Ishikawa (cell line): Measurements from ENCODE around the gene SETBP1.

Experiments used
- CEBPB ChIP-seq: IDR thresholded peaks from 2 replicates; pipeline ENCODE4 v1.6.1; 2012
- CREB1 ChIP-seq: IDR thresholded peaks from 2 replicates; pipeline ENCODE4 v1.6.1; 2012; ENCODE audit warnings: low read depth
- EGR1 ChIP-seq: IDR thresholded peaks from 2 replicates; pipeline ENCODE4 v1.6.1; 2012
- EP300 ChIP-seq: IDR thresholded peaks from 2 replicates; pipeline ENCODE4 v1.6.1; 2012; ENCODE audit warnings: borderline replicate concordance
- FOXM1 ChIP-seq: IDR thresholded peaks from 2 replicates; pipeline ENCODE4 v1.6.1; 2012; ENCODE audit warnings: low read depth, borderline replicate concordance
- MAX ChIP-seq: IDR thresholded peaks from 2 replicates; pipeline ENCODE4 v1.6.1; 2012
- NFIC ChIP-seq: IDR thresholded peaks from 2 replicates; pipeline ENCODE4 v1.6.1; 2012
- RAD21 ChIP-seq: IDR thresholded peaks from 2 replicates; pipeline ENCODE4 v1.6.1; 2012; ENCODE audit warnings: low read depth
- REST ChIP-seq: IDR thresholded peaks from 2 replicates; pipeline ENCODE4 v1.6.1; 2012; ENCODE audit warnings: low read depth, mild to moderate bottlenecking
- TAF1 ChIP-seq: IDR thresholded peaks from 2 replicates; pipeline ENCODE4 v1.6.1; 2012; ENCODE audit warnings: low read depth, mild to moderate bottlenecking
- TCF12 ChIP-seq: IDR thresholded peaks from 2 replicates; pipeline ENCODE4 v1.6.1; 2012; ENCODE audit warnings: low read depth
- TEAD4 ChIP-seq: IDR thresholded peaks from 2 replicates; pipeline ENCODE4 v1.6.1; 2012
- USF1 ChIP-seq: IDR thresholded peaks from 2 replicates; pipeline ENCODE4 v1.6.1; 2012
- YY1 ChIP-seq: IDR thresholded peaks from 2 replicates; pipeline ENCODE4 v1.6.1; 2012; ENCODE audit warnings: low read depth
- ZBTB7A ChIP-seq: IDR thresholded peaks from 2 replicates; pipeline ENCODE4 v1.6.1; 2012; ENCODE audit warnings: low read depth

SETBP1 gene

GRCh38 chr18:44898498-44898897 lies 217.8 kb downstream of the SETBP1 start:
- TF ChIP-seq TCF12 (no peak), NFIC (no peak), YY1 (no peak), EP300 (no peak), CREB1 (no peak)

GRCh38 chr18:44899832-44900231 lies 219.1 kb downstream of the SETBP1 start:
- TF ChIP-seq TAF1 (no peak), RAD21 (peak; percentile 10; the same call in 1 of the 2 replicates)

GRCh38 chr18:44900627-44901026 lies 219.9 kb downstream of the SETBP1 start:
- TF ChIP-seq EGR1 (no peak), NFIC (no peak), USF1 (no peak)

- TF ChIP-seq TEAD4: no peak
- TF ChIP-seq RAD21: peak; percentile 49; the same call in 1 of the 2 replicates
Measured at GRCh38 chr18:44901283-44901682, 220.6 kb downstream of the SETBP1 start.

GRCh38 chr18:44903327-44903726 lies 222.6 kb downstream of the SETBP1 start:
- TF ChIP-seq EGR1: no peak

- TF ChIP-seq TCF12: no peak
- TF ChIP-seq RAD21: no peak
- TF ChIP-seq USF1: no peak
- no peak for TF ChIP-seq YY1
- TF ChIP-seq CEBPB: no peak
- no peak for TF ChIP-seq TEAD4
- no peak for TF ChIP-seq FOXM1
- TF ChIP-seq EP300: no peak
Measured at GRCh38 chr18:44904768-44905167, 224.1 kb downstream of the SETBP1 start.

GRCh38 chr18:44909191-44909719 lies 228.6 kb downstream of the SETBP1 start:
- TF ChIP-seq TAF1: no peak
- no peak for TF ChIP-seq YY1
- no peak for TF ChIP-seq EGR1
- no peak for TF ChIP-seq CEBPB
- TF ChIP-seq CREB1: no peak
- no peak for TF ChIP-seq ZBTB7A

GRCh38 chr18:44911260-44911659 lies 230.6 kb downstream of the SETBP1 start:
- TF ChIP-seq YY1: no peak
- no peak for TF ChIP-seq FOXM1
- no peak for TF ChIP-seq EGR1

- no peak for TF ChIP-seq CREB1
- TF ChIP-seq USF1: no peak
- TF ChIP-seq ZBTB7A: no peak
- TF ChIP-seq EP300: no peak
- TF ChIP-seq NFIC: no peak
- no peak for TF ChIP-seq YY1
- no peak for TF ChIP-seq CEBPB
- no peak for TF ChIP-seq TAF1
- TF ChIP-seq RAD21: no peak
- no peak for TF ChIP-seq REST
- TF ChIP-seq TEAD4: no peak
- TF ChIP-seq FOXM1: no peak
- TF ChIP-seq EGR1: no peak
- TF ChIP-seq MAX: no peak
- TF ChIP-seq TCF12: no peak
Measured at GRCh38 chr18:44911773-44912172, 231.1 kb downstream of the SETBP1 start.
